ENCODE results near the gene DGCR2. TPM values are rescaled to one million over a fixed set of nuclear protein-coding genes. Genes with fewer than 3 reads are reported as not detected.

Gene DGCR2
- total and polyA plus RNA-seq, 2 of the 4 experiments (the other 2 are of a cell fraction) = 17.2 to 35.4 TPM

- dilution Hi-C loops (cut with HindIII; ENCODE audit: low sequenced_read_pairs, unreplicated experiment) = no loop called here
- Histone ChIP-seq H3K56ac (ENCODE audit: extremely low read depth, insufficient read depth, low read length) (no peak overlapping the region), H3K9ac (ENCODE audit: low read depth, low read length) (no peak overlapping the region), H4K91ac (ENCODE audit: insufficient read depth, low read depth, low read length) (no peak overlapping the region), H3K14ac (replicated peaks; ENCODE audit: low read depth, low read length) (no peak overlapping the region), H3K9me3 (ENCODE audit: control insufficient read depth, insufficient read depth, low read length) (no peaks in the 10 kb centered on the region), H3K79me1 (ENCODE audit: low read depth in 1 of 2, low read length in 2 of 2) (no peaks in the 10 kb centered on the region), H4K8ac (ENCODE audit: low read depth in 2 of 2, low read length in 2 of 2) (no peak overlapping the region), H3K36me3 (ENCODE audit: control insufficient read depth, insufficient read depth, low read length) (no peaks in the 10 kb centered on the region), H3K9me1 (ENCODE audit: insufficient read depth, low read length) (no peaks in the 10 kb centered on the region), H3K27me3 (ENCODE audit: control insufficient read depth, insufficient read depth, low read length) (peaks cover 27% of the 10 kb centered on the region), H4K20me1 (ENCODE audit: insufficient read depth, low read length) (no peaks in the 10 kb centered on the region), H4K5ac (ENCODE audit: low read depth, low read length) (no peak overlapping the region), H3K23ac (ENCODE audit: low read depth, low read length) (no peak overlapping the region), H3K4me2 (ENCODE audit: low read depth, low read length) (no peak overlapping the region), H2AK9ac (replicated peaks; ENCODE audit: low read depth, low read length, poor library complexity) (no peak overlapping the region), H3K18ac (ENCODE audit: low read depth, low read length) (no peak overlapping the region), H2BK15ac (ENCODE audit: low read depth, low read length) (no peak overlapping the region), H3K4ac (ENCODE audit: low read depth, low read length) (no peak overlapping the region), H2AK5ac (ENCODE audit: low read depth, low read length) (no peak overlapping the region), H2BK20ac (ENCODE audit: low read depth, low read length) (no peak overlapping the region), H3K4me1 (ENCODE audit: control insufficient read depth, insufficient read depth, low read length) (no peaks in the 10 kb centered on the region), H2BK5ac (ENCODE audit: low read depth, low read length, poor library complexity, severe bottlenecking) (no peak overlapping the region), H3K4me3 (ENCODE audit: insufficient read depth, low read depth, low read length) (no peak overlapping the region), H3K27ac (ENCODE audit: insufficient read depth, low read length) (no peak overlapping the region), H2AFZ (replicated peaks; ENCODE audit: low read length, poor library complexity) (peak overlapping the region; percentile 21), H2BK120ac (ENCODE audit: low read depth, low read length) (no peak overlapping the region)
- TF ChIP-seq MXI1 (IDR thresholded peaks at IDR 0.05; ENCODE audit: borderline replicate concordance, low read depth, low read length) = no peak
- no peak for TF ChIP-seq MAFK (IDR thresholded peaks at IDR 0.05; ENCODE audit: low read depth, low read length)
- TF ChIP-seq BHLHE40 (IDR thresholded peaks at IDR 0.05; ENCODE audit: low read depth, low read length) = no peak
- TF ChIP-seq, protein P1, sequence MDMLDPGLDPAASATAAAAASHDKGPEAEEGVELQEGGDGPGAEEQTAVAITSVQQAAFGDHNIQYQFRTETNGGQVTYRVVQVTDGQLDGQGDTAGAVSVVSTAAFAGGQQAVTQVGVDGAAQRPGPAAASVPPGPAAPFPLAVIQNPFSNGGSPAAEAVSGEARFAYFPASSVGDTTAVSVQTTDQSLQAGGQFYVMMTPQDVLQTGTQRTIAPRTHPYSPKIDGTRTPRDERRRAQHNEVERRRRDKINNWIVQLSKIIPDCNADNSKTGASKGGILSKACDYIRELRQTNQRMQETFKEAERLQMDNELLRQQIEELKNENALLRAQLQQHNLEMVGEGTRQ (IDR thresholded peaks at IDR 0.05; ENCODE audit: low read depth, low read length) = no peak
- no peak for TF ChIP-seq SMC3 (IDR thresholded peaks at IDR 0.05; ENCODE audit: low read depth, low read length)
- TF ChIP-seq RCOR1 (IDR thresholded peaks at IDR 0.05; ENCODE audit: insufficient replicate concordance, low read length) = no peak
- TF ChIP-seq FOS (IDR thresholded peaks at IDR 0.05; ENCODE audit: low read depth, low read length) = no peak
- TF ChIP-seq POLR2A (IDR thresholded peaks at IDR 0.05; ENCODE audit: low read depth, low read length) = no peak
- no peak for TF ChIP-seq NFE2L2 (IDR thresholded peaks at IDR 0.05; ENCODE audit: low read depth, low read length)
- no peak for TF ChIP-seq ELK1 (IDR thresholded peaks at IDR 0.05; ENCODE audit: borderline replicate concordance, low read depth, low read length)
- TF ChIP-seq CTCF (conservative IDR thresholded peaks at IDR 0.05; ENCODE audit: low read depth, low read length) = no peak
- TF ChIP-seq RFX5 (IDR thresholded peaks at IDR 0.05; ENCODE audit: low read depth, low read length) = no peak
- no peak for TF ChIP-seq CEBPB (IDR thresholded peaks at IDR 0.05; ENCODE audit: low read depth, low read length)
- TF ChIP-seq CHD1 (IDR thresholded peaks at IDR 0.05; ENCODE audit: low read depth, low read length) = no peak
- in situ Hi-C loops (cut with MboI; ENCODE audit: low sequenced_read_pairs) = no loop called here
- ATAC-seq (ENCODE audit: low read depth) (no peak), DNase-seq (no peak)
- ChIA-PET POLR2A (ENCODE audit: unreplicated experiment) (no interaction called here), CTCF (no interaction called here)
- BruUV-seq (replicated peaks) = no TSS peak
- intact Hi-C loops (cut with micrococcal nuclease) = no loop called here
- WGBS, 2 experiments (ENCODE audit: extremely low coverage in 2 of 2, insufficient read length in 1 of 2) = 78% methylated on average over 27 of the region's 33 CpGs; no CpG with 5 or more reads in 1 of the 2 experiments
These were observed 130.3 kb downstream of the DGCR2 start for GRCh38 chr22:18991821-18992442.

Measured in IMR-90 (cell line).